T-helper 2 cell treated with Interferon-gamma antibody and Interleukin-4, amounts not matched to agents 5 μg/mL and 100 μg/mL, for 36 hours (primary cell): Measurements from ENCODE around the gene CBR4.
"Not testable (repeated sequence)": the region's sequence is repeated elsewhere in the genome, so short reads cannot be mapped to it uniquely, and the experiment has no call there.

Source experiments
- DNase-seq: peaks from one replicate; pipeline ENCODE4 v3.0.0; 2021; ENCODE audit warnings: low spot score
- H3K27ac Mint-ChIP-seq: one replicate; pipeline ENCODE4 v1.8.0; 2021; ENCODE audit warnings: mild to moderate bottlenecking, mixed read lengths
- H3K27me3 Mint-ChIP-seq: one replicate; pipeline ENCODE4 v1.8.0; 2021; ENCODE audit warnings: low read depth, mixed read lengths
- H3K36me3 Mint-ChIP-seq: one replicate; pipeline ENCODE4 v1.8.0; 2021; ENCODE audit warnings: low read depth, mixed read lengths
- H3K4me1 Mint-ChIP-seq: one replicate; pipeline ENCODE4 v1.8.0; 2021; ENCODE audit warnings: low read depth, mixed read lengths
- H3K4me3 Mint-ChIP-seq: one replicate; pipeline ENCODE4 v1.8.0; 2022; ENCODE audit warnings: mild to moderate bottlenecking, moderate library complexity, mixed read lengths
- H3K9me3 Mint-ChIP-seq: one replicate; pipeline ENCODE4 v1.8.0; 2021; ENCODE audit warnings: mixed read lengths

CBR4 gene

GRCh38 chr4:169042608-169043007 lies 32.6 kb upstream of the CBR4 start:
- no peaks in the 10 kb centered on the region for H3K4me1 Mint-ChIP-seq
- DNase-seq = no peak
- no peaks in the 10 kb centered on the region for H3K9me3 Mint-ChIP-seq
- H3K27ac Mint-ChIP-seq = no peak overlapping the region
- no peaks in the 10 kb centered on the region for H3K36me3 Mint-ChIP-seq
- H3K27me3 Mint-ChIP-seq = no peaks in the 10 kb centered on the region
- H3K4me3 Mint-ChIP-seq = no peak overlapping the region

- no peaks in the 10 kb centered on the region for H3K4me1 Mint-ChIP-seq
Measured at GRCh38 chr4:169040559-169041261, 30.7 kb upstream of the CBR4 start.

GRCh38 chr4:169039251-169039954 lies 29.3 kb upstream of the CBR4 start:
- no peaks in the 10 kb centered on the region for H3K9me3 Mint-ChIP-seq
- no peak for DNase-seq
- no peaks in the 10 kb centered on the region for H3K27me3 Mint-ChIP-seq
- no peaks in the 10 kb centered on the region for H3K4me1 Mint-ChIP-seq
- H3K27ac Mint-ChIP-seq = no peak overlapping the region
- H3K36me3 Mint-ChIP-seq = no peaks in the 10 kb centered on the region
- no peak overlapping the region for H3K4me3 Mint-ChIP-seq

More at GRCh38 chr4:169040559-169041261, 30.7 kb upstream of the CBR4 start:
- H3K27ac Mint-ChIP-seq = no peak overlapping the region
- no peaks in the 10 kb centered on the region for H3K9me3 Mint-ChIP-seq
- no peak for DNase-seq
- no peaks in the 10 kb centered on the region for H3K27me3 Mint-ChIP-seq
- H3K36me3 Mint-ChIP-seq = no peaks in the 10 kb centered on the region
- no peak overlapping the region for H3K4me3 Mint-ChIP-seq

- Mint-ChIP-seq H3K4me1 (no peaks in the 10 kb centered on the region), H3K4me3 (no peak overlapping the region), H3K36me3 (no peaks in the 10 kb centered on the region), H3K9me3 (no peaks in the 10 kb centered on the region), H3K27me3 (no peaks in the 10 kb centered on the region), H3K27ac (no peak overlapping the region)
- no peak for DNase-seq
Measured at GRCh38 chr4:169037506-169037905, 27.5 kb upstream of the CBR4 start.

GRCh38 chr4:169035871-169036620 lies 26.0 kb upstream of the CBR4 start:
- not testable (repeated sequence) for H3K4me1 Mint-ChIP-seq, H3K36me3 Mint-ChIP-seq, H3K4me3 Mint-ChIP-seq, H3K27ac Mint-ChIP-seq, H3K9me3 Mint-ChIP-seq, DNase-seq, H3K27me3 Mint-ChIP-seq

GRCh38 chr4:169033660-169034059 lies 23.6 kb upstream of the CBR4 start:
- no peaks in the 10 kb centered on the region for H3K36me3 Mint-ChIP-seq
- no peak for DNase-seq
- no peak overlapping the region for H3K4me3 Mint-ChIP-seq
- H3K4me1 Mint-ChIP-seq = no peaks in the 10 kb centered on the region
- H3K9me3 Mint-ChIP-seq = no peaks in the 10 kb centered on the region
- no peaks in the 10 kb centered on the region for H3K27me3 Mint-ChIP-seq
- H3K27ac Mint-ChIP-seq = no peak overlapping the region

- H3K4me1 Mint-ChIP-seq = no peaks in the 10 kb centered on the region
- no peak overlapping the region for H3K4me3 Mint-ChIP-seq
- no peak for DNase-seq
- no peak overlapping the region for H3K27ac Mint-ChIP-seq
- no peaks in the 10 kb centered on the region for H3K9me3 Mint-ChIP-seq
- no peaks in the 10 kb centered on the region for H3K27me3 Mint-ChIP-seq
- H3K36me3 Mint-ChIP-seq = no peaks in the 10 kb centered on the region
Measured at GRCh38 chr4:169032883-169033645, 23.0 kb upstream of the CBR4 start.

- Mint-ChIP-seq H3K9me3 (no peaks in the 10 kb centered on the region), H3K4me1 (no peaks in the 10 kb centered on the region), H3K36me3 (no peaks in the 10 kb centered on the region), H3K27ac (no peak overlapping the region), H3K4me3 (no peak overlapping the region), H3K27me3 (no peaks in the 10 kb centered on the region)
- no peak for DNase-seq
Measured at GRCh38 chr4:169032194-169032593, 22.1 kb upstream of the CBR4 start.

- Mint-ChIP-seq H3K27ac (no peak overlapping the region), H3K36me3 (no peaks in the 10 kb centered on the region), H3K9me3 (no peaks in the 10 kb centered on the region), H3K4me1 (no peaks in the 10 kb centered on the region), H3K27me3 (no peaks in the 10 kb centered on the region), H3K4me3 (no peak overlapping the region)
- no peak for DNase-seq
Measured at GRCh38 chr4:169031392-169031791, 21.3 kb upstream of the CBR4 start.

- Mint-ChIP-seq H3K27me3 (no peaks in the 10 kb centered on the region), H3K4me3 (no peak overlapping the region), H3K4me1 (no peaks in the 10 kb centered on the region), H3K36me3 (no peaks in the 10 kb centered on the region), H3K27ac (no peak overlapping the region), H3K9me3 (no peaks in the 10 kb centered on the region)
- DNase-seq = no peak
Measured at GRCh38 chr4:169030562-169030982, 20.5 kb upstream of the CBR4 start.

- Mint-ChIP-seq H3K36me3 (no peaks in the 10 kb centered on the region), H3K27me3 (no peaks in the 10 kb centered on the region), H3K4me3 (no peak overlapping the region), H3K27ac (no peak overlapping the region), H3K9me3 (no peaks in the 10 kb centered on the region), H3K4me1 (no peaks in the 10 kb centered on the region)
- DNase-seq = no peak
Measured at GRCh38 chr4:169029947-169030346, 19.9 kb upstream of the CBR4 start.

- Mint-ChIP-seq H3K4me1 (no peaks in the 10 kb centered on the region), H3K27ac (no peak overlapping the region), H3K27me3 (no peaks in the 10 kb centered on the region), H3K4me3 (no peak overlapping the region), H3K36me3 (no peaks in the 10 kb centered on the region), H3K9me3 (no peaks in the 10 kb centered on the region)
- no peak for DNase-seq
Measured at GRCh38 chr4:169027663-169028062, 17.6 kb upstream of the CBR4 start.

- DNase-seq = no peak
- H3K27me3 Mint-ChIP-seq = peaks cover 4% of the 10 kb centered on the region
- no peak overlapping the region for H3K27ac Mint-ChIP-seq
- H3K36me3 Mint-ChIP-seq = no peaks in the 10 kb centered on the region
- H3K4me1 Mint-ChIP-seq = no peaks in the 10 kb centered on the region
- no peaks in the 10 kb centered on the region for H3K9me3 Mint-ChIP-seq
- no peak overlapping the region for H3K4me3 Mint-ChIP-seq
Measured at GRCh38 chr4:169025184-169025583, 15.1 kb upstream of the CBR4 start.

- Mint-ChIP-seq H3K27ac (no peak overlapping the region), H3K27me3 (peaks cover 4% of the 10 kb centered on the region), H3K4me1 (no peaks in the 10 kb centered on the region), H3K4me3 (no peak overlapping the region), H3K9me3 (no peaks in the 10 kb centered on the region), H3K36me3 (no peaks in the 10 kb centered on the region)
- no peak for DNase-seq
Measured at GRCh38 chr4:169024762-169025161, 14.7 kb upstream of the CBR4 start.
